HG02852 (cell line): ENCODE data around the gene PIKFYVE.
"Not testable (repeated sequence)": the region's sequence is repeated elsewhere in the genome, so short reads cannot be mapped to it uniquely, and the experiment has no call there.

Experiments used
- ATAC-seq: cut with Tn5 transposase; IDR thresholded peaks from one replicate; pipeline ENCODE4 v1.9.1; 2021; ENCODE audit warnings: mild to moderate bottlenecking, moderate library complexity; ENCODE audit not compliant: unreplicated experiment

The PIKFYVE gene

DNA sequence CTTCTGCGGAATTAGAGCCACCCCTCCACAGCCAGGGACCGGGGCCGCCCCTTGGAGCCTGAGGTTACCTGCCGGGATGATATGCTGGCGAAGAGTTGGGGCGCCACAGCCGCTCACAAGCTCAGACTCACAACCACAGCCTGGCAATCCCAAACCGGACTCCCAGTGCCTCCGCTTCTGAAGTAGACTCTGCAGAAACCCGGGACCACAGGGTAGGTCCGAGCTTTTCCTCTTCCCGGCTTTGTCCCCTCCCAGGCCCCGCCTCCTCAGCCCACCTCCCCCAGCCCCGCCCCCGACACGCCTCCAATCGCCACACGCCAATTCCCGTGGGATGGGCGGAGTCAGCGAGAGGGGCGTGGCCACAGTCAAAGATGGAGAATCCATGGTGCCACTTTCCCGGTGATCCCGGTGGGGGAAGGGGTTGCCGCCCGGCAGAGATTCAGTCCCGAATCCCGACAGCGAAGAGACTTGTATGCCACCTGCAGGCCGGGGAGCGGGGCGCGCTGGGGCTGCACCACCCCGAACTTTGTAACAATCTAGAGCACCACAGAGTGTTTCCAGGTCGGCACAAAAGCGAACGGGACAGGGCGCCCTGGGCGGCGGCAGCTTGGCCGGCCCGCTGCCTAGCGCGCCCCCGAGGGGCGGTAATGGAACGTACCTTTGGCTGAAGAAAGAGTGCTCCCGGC is 11.0 kb upstream of the PIKFYVE start, which contains the start of gene IDH1:
Gene IDH1, minus strand, starts transcription at position 201 of the 686 bp plus-strand sequence. CDS start 3,520 bp downstream, outside the sequence.
- peak; percentile 71 for ATAC-seq

DNA sequence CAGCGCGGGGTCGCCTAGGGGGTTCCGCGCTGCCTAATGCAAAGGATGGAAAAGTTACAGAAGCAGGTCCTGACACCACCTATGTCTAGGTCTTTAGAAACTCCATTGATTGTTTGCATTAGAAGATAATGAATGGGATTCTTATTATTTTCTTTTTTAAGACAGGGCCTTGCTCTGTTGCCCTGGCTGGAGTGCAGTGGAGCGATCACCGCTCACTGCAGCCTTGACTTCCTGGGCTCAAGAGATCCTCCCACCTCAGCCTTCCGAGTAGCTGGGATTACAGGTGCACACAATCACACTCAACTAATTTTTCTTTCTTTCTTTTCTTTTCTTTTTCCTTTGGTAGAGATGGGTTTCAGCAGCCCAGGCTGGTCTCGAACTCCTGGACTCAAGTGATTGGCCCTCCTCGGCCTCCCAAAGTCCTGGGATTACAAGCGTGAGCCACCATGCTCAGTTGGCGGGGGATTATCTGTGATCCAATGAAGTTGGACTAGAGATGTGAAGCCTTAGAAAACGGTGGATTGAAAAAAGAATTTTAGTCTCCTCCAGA is 10.4 kb upstream of the PIKFYVE start:
- peak; percentile 17 for ATAC-seq

GRCh38 chr2:208256192-208256782 is 9.8 kb upstream of the PIKFYVE start:
- ATAC-seq, result no peak

DNA sequence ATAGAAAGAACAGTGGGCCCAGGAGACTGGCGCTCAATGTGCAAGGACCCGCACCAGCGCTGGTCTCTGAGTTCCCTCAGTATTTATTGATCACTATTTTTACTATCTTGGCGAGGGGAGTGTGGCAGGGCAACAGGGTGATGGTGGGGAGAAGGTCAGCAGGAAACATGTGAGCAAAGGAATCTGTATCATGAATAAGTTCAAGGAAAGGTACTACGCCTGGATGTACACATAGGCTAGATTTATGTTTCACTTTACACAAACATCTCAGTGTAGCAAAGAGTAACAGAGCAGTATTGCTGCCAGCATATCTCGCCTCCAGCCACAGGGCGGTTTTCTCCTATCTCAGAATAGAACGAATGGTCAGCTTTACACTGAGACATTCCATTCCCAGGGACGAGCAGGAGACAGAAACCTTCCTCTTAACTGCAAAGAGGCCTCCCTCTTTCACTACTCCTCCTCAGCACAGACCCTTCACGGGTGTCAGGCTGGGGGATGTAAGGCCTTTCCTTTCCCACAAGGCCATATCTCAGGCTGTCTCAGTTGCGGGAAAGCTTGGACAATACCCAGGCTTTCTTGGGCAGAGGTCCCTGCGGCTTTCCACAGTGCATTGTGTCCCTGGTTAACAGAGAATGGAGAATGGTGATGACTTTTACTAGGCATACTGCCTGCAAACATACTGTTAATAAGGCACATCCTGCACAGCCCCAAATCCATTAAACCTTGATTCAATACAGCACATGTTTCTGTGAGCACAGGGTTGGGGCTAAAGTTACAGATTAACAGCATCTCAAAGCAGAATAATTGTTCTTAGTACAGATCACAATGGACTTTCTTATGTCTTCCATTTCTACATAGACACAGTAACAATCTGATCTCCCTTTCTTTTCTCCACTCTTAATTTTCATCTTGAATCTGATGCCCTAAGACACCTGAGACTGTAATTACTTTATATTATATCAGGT is 8.9 kb upstream of the PIKFYVE start:
- ATAC-seq, result not testable (repeated sequence)

DNA sequence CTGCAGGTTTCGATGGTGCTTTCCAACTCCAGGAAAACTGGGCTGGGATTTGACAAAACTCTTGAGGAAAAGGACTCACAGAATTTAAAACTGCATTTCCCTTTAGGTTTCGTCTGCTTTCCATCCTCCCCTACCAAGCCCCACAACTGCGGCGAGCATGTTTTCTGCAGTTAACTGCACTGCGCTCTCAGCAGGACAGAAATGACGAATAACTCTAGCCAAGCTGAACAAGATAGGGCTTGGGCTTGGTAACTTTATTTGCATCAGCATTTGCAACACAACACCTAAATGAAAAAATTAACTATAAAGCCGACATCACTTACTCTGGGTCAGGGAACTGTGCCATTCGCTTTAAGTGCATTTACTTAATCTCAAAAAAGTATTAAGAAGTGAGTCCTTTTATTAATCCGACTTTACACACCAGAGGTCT is 669 bp upstream of the PIKFYVE start:
- peak; percentile 50 for ATAC-seq

- ATAC-seq, result peak; percentile 9
Observed at GRCh38 chr2:208266553-208266893, 468 bp downstream of the PIKFYVE start.

DNA sequence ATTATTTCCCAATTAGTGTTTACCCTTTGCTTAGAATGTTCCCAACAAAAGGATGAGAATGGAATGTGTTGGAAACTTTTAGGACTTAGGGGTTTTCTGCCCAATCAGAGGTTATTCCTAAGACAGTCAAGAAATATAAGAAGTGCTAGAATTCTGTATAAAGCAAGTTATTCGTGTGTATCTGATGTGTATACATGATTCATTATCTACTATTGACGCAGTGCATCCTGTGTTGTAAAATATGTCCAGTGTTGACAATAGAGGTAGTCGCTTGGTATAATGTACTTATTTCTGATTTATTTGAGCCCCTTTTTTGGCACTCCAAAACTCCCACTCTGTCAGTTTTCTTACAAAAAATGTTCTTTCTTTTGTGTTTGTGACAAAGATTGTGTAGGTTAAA is 881 bp downstream of the PIKFYVE start:
- ATAC-seq, result no peak

DNA sequence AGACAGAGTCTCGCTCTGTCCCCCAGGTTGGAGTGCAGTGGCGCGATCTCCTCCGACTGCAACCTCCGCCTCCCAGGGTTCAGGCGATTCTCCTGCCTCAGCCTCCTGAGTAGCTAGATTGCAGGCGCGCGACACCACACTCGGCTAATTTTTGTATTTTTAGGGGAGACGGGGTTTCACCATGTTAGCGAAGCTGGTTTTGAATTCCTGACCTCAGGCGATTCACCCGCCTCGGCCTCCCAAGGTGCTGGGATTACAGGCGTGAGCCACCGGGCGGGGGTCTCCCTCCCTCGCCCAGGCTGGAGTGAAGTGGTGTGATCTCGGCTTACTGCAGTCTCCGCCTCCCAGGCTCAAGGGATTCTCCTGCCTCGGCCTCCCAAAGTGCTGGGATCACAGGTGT is 1.5 kb downstream of the PIKFYVE start:
- not testable (repeated sequence) for ATAC-seq

DNA sequence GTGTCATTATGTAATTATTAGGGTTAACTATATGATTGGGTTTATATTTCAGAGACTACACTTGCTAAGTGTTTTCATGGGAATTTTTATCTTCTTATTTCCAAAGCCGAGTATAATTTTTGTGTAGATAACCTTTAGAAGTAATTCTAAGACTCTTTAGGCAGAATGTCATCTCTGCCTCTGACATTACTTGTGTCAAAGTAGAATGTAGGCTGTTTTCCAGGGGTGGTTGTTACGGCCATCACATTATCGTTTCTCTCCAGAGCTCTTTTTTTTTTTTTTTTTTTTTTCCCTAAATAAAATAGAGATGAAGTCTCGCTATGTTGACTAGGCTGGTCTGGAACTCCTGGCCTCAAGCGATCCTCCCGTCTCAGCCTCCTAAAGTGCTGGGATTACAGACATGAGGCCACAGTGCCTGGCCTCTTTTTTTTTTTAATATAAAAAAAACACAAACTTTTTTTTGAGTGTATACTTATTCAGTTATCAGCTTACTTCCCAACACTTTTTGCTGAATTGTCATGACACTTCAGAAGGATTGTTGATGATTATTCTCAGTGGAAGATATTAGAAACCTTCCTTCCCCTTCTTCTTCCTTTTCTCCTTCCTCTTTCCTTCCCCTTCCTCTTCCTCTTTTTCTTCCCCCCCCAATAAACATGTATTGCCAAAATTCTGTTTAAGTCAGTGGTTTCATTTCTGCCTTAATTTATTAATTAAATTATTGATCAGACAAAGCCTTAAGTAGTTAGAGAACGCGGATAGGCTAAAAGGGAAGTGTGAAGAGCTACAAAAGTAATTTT is 2.3 kb downstream of the PIKFYVE start:
- ATAC-seq, result no peak

DNA sequence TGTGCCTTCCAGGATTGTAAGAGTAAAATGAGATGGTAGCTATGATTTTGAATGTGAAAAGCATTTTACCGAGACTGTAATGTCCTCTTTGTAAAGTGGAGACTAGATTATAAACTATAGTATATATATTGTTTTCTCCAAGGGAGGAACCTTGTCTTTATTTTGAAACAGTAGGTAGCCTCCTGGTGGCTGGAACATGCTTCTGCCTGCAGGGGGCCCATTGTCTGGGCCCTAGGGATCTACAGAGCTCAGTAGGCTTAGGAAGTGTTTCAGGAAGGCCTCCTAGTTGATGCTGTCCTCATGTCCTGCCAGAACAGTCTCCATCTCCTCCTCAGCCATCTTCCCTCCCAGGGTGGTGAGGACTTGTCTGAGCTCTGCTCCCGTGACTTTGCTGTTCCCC is 3.0 kb downstream of the PIKFYVE start:
- ATAC-seq, result no peak

DNA sequence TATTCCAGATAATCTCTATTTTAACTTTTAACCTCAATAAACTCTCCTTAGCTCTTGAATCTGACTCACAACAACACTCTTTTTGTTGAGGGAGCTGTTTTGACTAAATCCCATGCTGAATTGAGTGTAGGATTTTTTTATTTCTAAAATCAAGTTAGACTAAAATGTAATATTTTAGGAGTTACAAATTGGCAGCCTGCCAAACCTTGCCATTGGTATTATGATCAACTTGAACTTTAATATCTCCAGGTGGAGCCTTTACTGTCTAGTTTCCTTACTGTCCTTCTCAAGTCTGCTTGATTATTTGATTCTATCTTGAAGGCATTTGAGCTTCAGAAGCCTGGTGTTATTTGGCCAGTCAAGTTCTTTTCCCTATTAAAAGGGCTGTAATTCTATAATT is 8.7 kb downstream of the PIKFYVE start:
- no peak for ATAC-seq

DNA sequence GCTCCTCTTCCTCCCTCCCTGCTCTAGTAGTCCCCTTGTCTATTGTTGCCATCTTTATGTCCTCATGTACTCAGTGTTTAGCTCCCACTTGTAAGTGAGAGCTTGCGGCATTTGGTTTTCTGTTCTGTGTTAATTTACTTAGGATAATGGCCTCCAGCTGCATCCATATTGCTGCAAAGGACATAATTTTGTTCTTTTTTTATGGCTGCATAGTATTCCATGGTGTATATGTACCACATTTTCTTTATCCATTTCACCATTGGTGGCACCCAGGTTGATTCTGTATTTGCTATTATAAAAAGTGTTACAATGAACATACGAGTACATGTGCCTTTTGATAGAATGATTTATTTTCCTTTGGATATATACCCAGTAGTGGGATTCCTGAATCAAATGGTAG is 12.5 kb downstream of the PIKFYVE start:
- no peak for ATAC-seq

- no peak for ATAC-seq
Observed at GRCh38 chr2:208279236-208279635, 13.2 kb downstream of the PIKFYVE start.

GRCh38 chr2:208280234-208280633 is 14.2 kb downstream of the PIKFYVE start:
- ATAC-seq, result no peak

GRCh38 chr2:208280933-208281332 is 14.9 kb downstream of the PIKFYVE start:
- no peak for ATAC-seq

- ATAC-seq, result no peak
Observed at GRCh38 chr2:208285853-208286252, 19.8 kb downstream of the PIKFYVE start.

DNA sequence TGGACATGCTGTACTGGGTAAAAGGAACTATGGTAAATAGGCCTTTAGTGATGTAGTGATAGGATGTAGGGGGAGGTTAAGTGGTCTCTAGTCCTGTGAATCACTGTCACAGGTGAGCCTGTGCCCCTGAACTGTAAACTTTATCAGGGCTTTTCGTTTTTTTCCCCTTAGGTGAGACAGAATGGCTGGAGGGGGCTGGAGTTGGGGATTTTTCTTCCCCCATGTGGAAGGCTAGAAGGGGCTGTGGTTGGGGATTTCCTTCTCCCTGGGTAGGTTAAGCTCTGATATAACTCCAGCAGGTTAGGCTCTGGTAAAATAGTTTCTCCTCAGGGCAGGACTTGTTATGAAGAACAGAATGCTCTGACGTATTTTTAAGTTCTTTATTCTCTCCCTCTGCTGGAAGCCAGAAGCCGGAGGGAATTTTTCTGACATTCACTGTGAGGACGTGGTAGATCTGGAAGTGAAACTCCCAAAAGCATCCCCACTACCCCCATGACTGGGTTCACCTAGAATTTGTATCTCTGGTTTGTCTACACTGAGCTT is 28.5 kb downstream of the PIKFYVE start:
- peak; percentile 61 for ATAC-seq

GRCh38 chr2:208295834-208296233 is 29.8 kb downstream of the PIKFYVE start:
- no peak for ATAC-seq

- ATAC-seq, result no peak
Observed at GRCh38 chr2:208296610-208297009, 30.6 kb downstream of the PIKFYVE start.

GRCh38 chr2:208297961-208298360 is 31.9 kb downstream of the PIKFYVE start:
- ATAC-seq, result no peak
